KMS-11 (cell line): ENCODE measurements around the gene ACTL10.

Source experiments
- H2AFZ ChIP-seq: fragments of 200-600 bp; sonication (generic); 2 replicates; pipeline ENCODE4 v1.6.1; 2016; ENCODE audit warnings: antibody characterized with exemption, mixed run types, low read depth
- H3K27ac ChIP-seq: fragments of 200-600 bp; sonication (generic); 2 replicates; pipeline ENCODE4 v1.6.1; 2016; ENCODE audit warnings: mild to moderate bottlenecking, mixed run types
- H3K27me3 ChIP-seq: fragments of 200-600 bp; sonication (generic); 2 replicates; pipeline ENCODE4 v1.6.1; 2017; ENCODE audit warnings: mild to moderate bottlenecking, low read depth, mixed run types, moderate library complexity; ENCODE audit not compliant: insufficient read depth
- H3K36me3 ChIP-seq: fragments of 200-600 bp; sonication (generic); 2 replicates; pipeline ENCODE4 v1.6.1; 2017; ENCODE audit warnings: mild to moderate bottlenecking, mixed run types; ENCODE audit not compliant: insufficient read depth
- H3K4me1 ChIP-seq: fragments of 200-600 bp; sonication (generic); 2 replicates; pipeline ENCODE4 v1.6.1; 2016; ENCODE audit warnings: mild to moderate bottlenecking, low read depth, mixed run types; ENCODE audit not compliant: poor library complexity, severe bottlenecking
- H3K4me2 ChIP-seq: fragments of 200-600 bp; sonication (generic); 2 replicates; pipeline ENCODE4 v1.7.0; 2016; ENCODE audit warnings: mild to moderate bottlenecking, mixed run types
- H3K4me3 ChIP-seq: fragments of 200-600 bp; sonication (generic); IDR thresholded peaks from 2 replicates; pipeline ENCODE4 v1.6.1; 2017; ENCODE audit warnings: low read depth, low read length, mixed read lengths; ENCODE audit not compliant: insufficient read depth
- H3K79me2 ChIP-seq: fragments of 200-600 bp; sonication (generic); 2 replicates; pipeline ENCODE4 v1.6.1; 2016; ENCODE audit warnings: low read depth, mixed run types; ENCODE audit not compliant: insufficient read depth
- H3K9ac ChIP-seq: fragments of 200-600 bp; sonication (generic); 2 replicates; pipeline ENCODE4 v1.6.1; 2016; ENCODE audit warnings: mild to moderate bottlenecking, mixed run types
- H4K20me1 ChIP-seq: fragments of 200-600 bp; sonication (generic); 2 replicates; pipeline ENCODE4 v1.6.1; 2016; ENCODE audit warnings: mild to moderate bottlenecking, mixed run types; ENCODE audit not compliant: insufficient read depth
- CTCF ChIP-seq: fragments of 200-600 bp; sonication (generic); conservative IDR thresholded peaks from 2 replicates; pipeline ENCODE4 v1.6.1; 2017; ENCODE audit warnings: low read depth, mild to moderate bottlenecking, antibody characterized with exemption, low read length, moderate library complexity, mixed read lengths

Gene ACTL10

GRCh38 chr20:33677991-33678702 lies 11.4 kb downstream of the ACTL10 start:
- Histone ChIP-seq H3K4me2 (no peak overlapping the region), H3K4me1 (peaks cover 59% of the 10 kb centered on the region), H3K36me3 (peaks cover 11% of the 10 kb centered on the region), H3K79me2 (peaks cover 41% of the 10 kb centered on the region), H3K27me3 (no peaks in the 10 kb centered on the region), H3K9ac (no peak overlapping the region), H2AFZ (no peak overlapping the region), H3K27ac (no peak overlapping the region), H4K20me1 (peaks cover 5% of the 10 kb centered on the region; the same call in 1 of the 2 replicates), H3K4me3 (no peak overlapping the region)
- no peak for TF ChIP-seq CTCF

- Histone ChIP-seq H3K36me3 (peaks cover 11% of the 10 kb centered on the region), H3K4me1 (peaks cover 75% of the 10 kb centered on the region), H3K79me2 (peaks cover 49% of the 10 kb centered on the region), H3K27ac (peak overlapping the region; percentile 31; the same call in 1 of the 2 replicates), H4K20me1 (peaks cover 17% of the 10 kb centered on the region), H3K4me3 (no peak overlapping the region), H3K9ac (no peak overlapping the region), H2AFZ (no peak overlapping the region), H3K27me3 (no peaks in the 10 kb centered on the region), H3K4me2 (no peak overlapping the region; the same call in 1 of the 2 replicates)
- TF ChIP-seq CTCF = no peak
These were observed 13.2 kb downstream of the ACTL10 start for GRCh38 chr20:33679758-33680485.

- Histone ChIP-seq H3K79me2 (peaks cover 56% of the 10 kb centered on the region), H3K9ac (no peak overlapping the region), H3K27me3 (no peaks in the 10 kb centered on the region), H3K4me3 (no peak overlapping the region), H2AFZ (no peak overlapping the region), H3K27ac (peak overlapping the region; percentile 18; the same call in 1 of the 2 replicates), H3K4me2 (peak overlapping the region; percentile 23; the same call in 1 of the 2 replicates), H3K4me1 (peaks cover 67% of the 10 kb centered on the region), H3K36me3 (peaks cover 11% of the 10 kb centered on the region), H4K20me1 (peaks cover 19% of the 10 kb centered on the region)
- TF ChIP-seq CTCF = no peak
These were observed 13.9 kb downstream of the ACTL10 start for GRCh38 chr20:33680686-33681085.

- TF ChIP-seq CTCF = no peak
- peaks cover 11% of the 10 kb centered on the region for H3K36me3 ChIP-seq
- H3K79me2 ChIP-seq = peaks cover 56% of the 10 kb centered on the region
- H3K27me3 ChIP-seq = no peaks in the 10 kb centered on the region
- no peak overlapping the region for H3K4me3 ChIP-seq
- peaks cover 63% of the 10 kb centered on the region for H3K4me1 ChIP-seq
- H3K9ac ChIP-seq = no peak overlapping the region
- H3K27ac ChIP-seq = peak overlapping the region; percentile 18; the same call in 1 of the 2 replicates
- peaks cover 19% of the 10 kb centered on the region for H4K20me1 ChIP-seq
- peak overlapping the region; percentile 23; the same call in 1 of the 2 replicates for H3K4me2 ChIP-seq
- no peak overlapping the region for H2AFZ ChIP-seq
These were observed 14.5 kb downstream of the ACTL10 start for GRCh38 chr20:33681288-33681687.
